ENCODE data around the gene GRIN2A.

Gene GRIN2A

DNA sequence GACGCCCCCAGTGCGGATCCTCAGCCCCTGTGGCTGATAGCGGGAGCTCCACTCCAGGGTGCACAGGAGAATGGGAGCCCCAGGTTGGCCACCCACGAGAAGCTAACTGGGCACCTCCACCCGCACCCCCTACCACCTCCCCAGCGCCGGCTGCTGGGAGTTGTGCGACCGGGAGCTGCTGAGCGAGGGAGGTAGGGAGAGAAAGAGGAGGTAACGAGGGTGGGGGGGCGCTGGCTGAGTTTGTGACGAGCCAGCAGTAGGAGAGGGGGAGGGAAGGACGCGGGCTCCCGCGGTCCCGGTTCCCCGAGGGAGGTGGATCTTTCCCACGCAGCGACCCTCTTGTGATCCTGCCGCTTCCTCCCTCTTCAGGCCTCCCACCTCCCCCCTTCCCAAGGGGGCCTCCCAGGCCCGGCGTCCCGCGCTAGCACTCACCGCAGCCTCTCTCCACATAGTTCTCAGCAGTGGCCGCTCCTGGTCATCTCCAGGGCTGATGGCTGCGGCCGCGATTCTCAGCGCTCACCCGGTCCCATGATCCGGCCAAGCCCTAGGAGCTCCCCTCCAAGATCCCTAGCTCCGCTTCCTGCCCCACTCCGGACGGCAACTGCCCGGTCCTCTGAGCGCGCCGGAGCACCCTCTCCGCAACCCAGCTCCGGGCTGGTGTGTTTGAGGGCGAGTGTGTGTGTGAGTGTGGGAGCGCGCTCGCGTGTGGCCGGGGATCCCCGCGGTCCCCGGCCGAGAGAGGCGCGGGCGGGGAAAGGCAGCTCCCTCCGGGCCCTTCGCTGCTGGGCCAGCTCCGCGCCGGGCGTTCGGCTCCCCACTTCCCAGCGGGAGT lies at the start of gene GRIN2A:
Gene GRIN2A (minus strand): TSS at position 207 of the 832 bp plus-strand sequence. CDS start 2,017 bp downstream, outside the sequence.
- no peak for DNase-seq

DNA sequence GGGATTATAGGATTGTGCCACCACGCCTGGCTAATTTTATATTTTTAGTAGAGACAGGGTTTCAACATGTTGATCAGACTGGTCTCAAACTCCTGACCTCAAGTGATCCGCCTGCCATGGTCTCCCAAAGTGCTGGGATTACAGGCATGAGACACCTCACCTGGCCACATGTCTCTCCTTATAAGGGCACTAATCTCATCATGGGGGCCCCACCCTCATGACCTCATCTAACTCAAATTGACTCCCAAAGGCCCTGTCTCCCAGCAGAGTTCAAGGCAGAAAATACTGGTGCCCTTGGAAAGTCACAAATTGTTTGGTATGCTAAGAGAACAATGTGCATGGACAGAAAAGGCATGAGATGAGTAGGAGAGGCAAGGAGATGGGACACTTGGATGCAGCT lies 49.3 kb upstream of the GRIN2A start:
- no peak for DNase-seq

DNA sequence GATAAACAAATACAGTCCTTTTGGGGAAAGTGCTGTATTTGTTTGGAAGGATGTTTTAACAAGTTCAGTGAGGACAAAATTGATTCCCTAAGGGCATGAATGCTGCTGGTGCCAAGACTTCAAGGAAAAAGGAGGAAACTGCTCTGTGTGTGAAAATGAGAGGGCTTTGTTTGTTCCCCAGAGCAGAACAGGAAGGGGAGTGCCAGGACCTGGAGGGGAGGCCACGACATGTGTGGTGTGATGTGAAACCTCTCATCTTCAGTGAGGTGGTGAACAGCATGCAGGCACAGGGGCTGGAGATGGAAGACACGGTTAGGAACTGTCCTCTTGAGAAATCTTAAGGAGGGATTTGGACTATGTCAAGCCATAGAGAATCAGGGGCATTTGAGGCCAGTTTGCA lies 46.6 kb upstream of the GRIN2A start:
- no peak for DNase-seq

GRCh38 chr16:10226987-10227306 lies 44.7 kb upstream of the GRIN2A start:
- no peak for DNase-seq

DNA sequence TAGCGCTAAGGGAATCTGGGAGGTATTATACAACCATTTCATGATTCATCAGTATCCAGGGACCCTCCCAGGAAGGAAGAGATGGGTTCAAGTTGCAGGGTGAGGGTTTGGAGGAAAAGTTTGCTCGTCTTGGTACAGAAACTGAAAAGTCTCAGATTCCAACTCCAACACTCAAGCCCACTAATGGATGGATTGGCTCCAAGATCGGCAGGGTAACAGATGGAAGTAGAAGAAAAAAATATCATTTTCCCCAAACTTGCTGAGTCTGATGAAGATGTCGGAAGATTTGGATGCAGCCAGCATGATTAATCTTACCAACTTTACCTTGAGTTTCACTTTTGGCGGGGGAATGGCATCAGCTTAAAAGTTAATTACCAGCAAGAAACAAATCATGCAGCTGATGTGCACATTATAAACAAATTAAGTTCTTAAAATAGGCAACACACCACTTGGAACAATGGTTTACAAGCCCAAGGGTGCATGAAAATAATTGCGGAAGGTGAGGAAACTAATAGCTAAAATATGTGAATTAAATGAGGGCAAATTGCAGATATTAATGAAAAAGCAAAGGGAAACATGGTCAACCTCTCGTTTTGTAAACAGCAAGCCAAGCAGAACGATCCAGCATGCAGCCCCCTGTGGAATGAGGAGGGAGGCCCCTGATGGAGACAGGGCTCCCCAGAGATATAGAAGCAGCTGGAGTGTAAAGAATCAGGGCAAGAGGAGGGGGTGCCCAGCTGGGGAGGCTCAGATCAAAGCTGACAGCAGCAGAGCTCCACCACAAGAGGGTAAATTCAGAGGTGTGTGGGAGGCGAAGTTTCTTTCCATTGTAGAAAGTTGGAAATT lies 44.1 kb upstream of the GRIN2A start:
- no peak for DNase-seq

- no peak for DNase-seq
These were observed 43.4 kb upstream of the GRIN2A start for GRCh38 chr16:10225653-10226052.

DNA sequence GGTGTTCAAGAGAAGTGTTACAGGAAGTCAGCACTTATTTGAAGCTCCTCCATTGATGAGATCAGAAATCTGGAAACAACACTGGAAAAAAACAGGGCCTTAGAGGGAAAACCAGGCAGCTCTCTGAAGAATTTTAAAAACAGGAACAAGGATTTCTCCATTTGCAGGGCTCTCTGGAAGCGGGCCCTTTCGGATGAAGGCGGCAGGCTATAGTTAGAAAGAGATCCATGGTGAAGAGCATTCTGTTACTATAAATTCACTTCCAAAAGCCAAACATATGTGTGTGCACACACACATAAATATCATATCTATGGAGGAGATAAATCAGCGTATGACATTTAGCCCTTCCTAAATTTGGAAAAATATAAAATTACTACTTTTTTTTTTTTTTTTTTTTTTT lies 42.6 kb upstream of the GRIN2A start:
- DNase-seq = no peak

DNA sequence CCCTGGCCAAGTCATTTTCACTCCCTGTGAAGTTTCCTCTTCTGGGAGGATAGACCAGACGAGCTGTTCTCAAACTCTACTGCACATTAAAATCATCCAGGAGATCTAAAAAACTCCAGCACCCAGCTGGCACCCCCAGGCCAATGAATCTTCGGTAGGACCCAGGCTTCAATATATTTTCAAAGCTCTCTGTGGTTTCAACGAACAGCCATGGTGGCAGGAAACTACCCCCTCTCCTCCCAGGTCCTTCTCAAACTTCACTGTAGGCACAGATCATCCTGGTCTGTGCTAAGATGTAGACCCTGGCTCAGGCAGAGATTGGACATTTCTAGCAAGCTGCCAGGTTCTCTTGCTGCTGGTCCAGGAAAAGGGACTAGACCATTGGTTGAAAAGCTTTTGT lies 38.7 kb upstream of the GRIN2A start:
- DNase-seq = no peak

GRCh38 chr16:10219742-10220141 lies 37.5 kb upstream of the GRIN2A start:
- no peak for DNase-seq

- no peak for DNase-seq
These were observed 36.4 kb upstream of the GRIN2A start for GRCh38 chr16:10218490-10219206.

- DNase-seq = no peak
These were observed 31.5 kb upstream of the GRIN2A start for GRCh38 chr16:10213748-10214147.

DNA sequence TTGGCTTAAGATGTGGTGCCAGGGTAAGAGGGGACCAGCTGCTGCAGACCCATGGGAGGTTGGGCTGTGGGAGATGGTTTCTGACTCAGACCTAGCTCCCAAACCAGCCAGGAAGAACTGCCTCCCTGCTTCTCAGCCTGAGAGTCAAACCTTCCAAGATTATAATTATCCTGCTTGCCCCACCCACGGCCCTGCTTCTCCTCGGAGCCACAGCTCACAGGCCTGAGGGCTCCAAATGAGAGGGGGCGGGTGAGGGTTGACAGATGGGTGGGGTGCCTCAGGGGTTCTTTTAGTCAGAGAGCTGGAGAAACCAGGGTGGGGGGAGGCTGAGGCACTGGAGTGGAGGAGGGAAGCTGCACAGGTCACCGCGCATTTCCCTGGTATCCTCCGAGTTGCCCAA lies 28.7 kb upstream of the GRIN2A start:
- DNase-seq = no peak

GRCh38 chr16:10206865-10207264 lies 24.6 kb upstream of the GRIN2A start:
- no peak for DNase-seq

DNA sequence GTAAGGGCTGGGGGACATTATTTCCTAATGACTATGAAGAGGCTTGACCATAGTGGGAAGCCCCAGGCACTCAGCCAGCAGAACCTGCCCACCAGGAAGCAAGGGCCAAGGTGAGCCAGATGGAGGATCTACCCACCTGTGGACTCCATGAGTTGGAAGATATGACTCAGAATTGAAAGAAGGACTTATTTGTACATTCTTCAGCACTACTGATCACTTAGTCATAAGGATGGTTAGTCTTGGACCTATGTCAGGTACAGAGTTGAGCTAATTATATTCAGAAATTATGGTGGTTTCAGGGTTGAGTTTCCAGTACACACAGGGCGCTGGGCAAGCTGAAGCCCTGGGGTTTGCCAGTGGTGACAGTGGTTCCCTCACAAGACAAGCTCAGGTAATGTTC lies 24.0 kb upstream of the GRIN2A start:
- no peak for DNase-seq

GRCh38 chr16:10205688-10206087 lies 23.5 kb upstream of the GRIN2A start:
- DNase-seq = no peak

DNA sequence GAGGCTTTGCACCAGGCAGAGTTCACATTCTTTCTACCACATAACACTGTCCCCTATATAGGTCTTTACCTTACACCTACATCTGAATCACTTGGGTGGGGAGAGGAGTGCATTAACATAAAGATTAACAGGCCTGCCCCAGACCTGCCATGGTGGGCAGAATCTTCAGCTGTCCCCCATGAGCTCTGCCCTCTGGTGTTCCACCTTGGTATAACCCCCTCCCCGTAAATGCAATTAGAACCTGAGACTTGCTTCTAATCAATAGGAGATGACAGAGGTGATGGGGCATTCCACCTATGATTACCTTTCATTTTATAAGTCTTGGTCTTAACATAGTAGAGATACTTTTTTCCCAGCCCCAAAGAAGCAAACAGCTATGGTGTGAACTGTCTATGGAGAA lies 20.4 kb upstream of the GRIN2A start:
- no peak for DNase-seq

- no peak for DNase-seq
These were observed 18.7 kb upstream of the GRIN2A start for GRCh38 chr16:10200637-10201586.

- no peak for DNase-seq
These were observed 14.8 kb upstream of the GRIN2A start for GRCh38 chr16:10196999-10197398.

GRCh38 chr16:10191096-10191495 lies 8.9 kb upstream of the GRIN2A start:
- DNase-seq = no peak

- DNase-seq = no peak
These were observed 7.7 kb upstream of the GRIN2A start for GRCh38 chr16:10189861-10190390.

- DNase-seq = no peak
These were observed 6.0 kb upstream of the GRIN2A start for GRCh38 chr16:10188236-10188635.

Measured in NCI-H524 treated with DMSO at 0.1 percent for 48 hours (cell line).